LHCN-M2 (cell line): ENCODE data around the gene CMTM1. TPM values are rescaled to one million over a fixed set of nuclear protein-coding genes. Genes with fewer than 3 reads are reported as not detected.
A peak's percentile ranks its signal among the peaks of the same experiment; 100 is the strongest.
"Not testable (repeated sequence)": the region's sequence is repeated elsewhere in the genome, so short reads cannot be mapped to it uniquely, and the experiment has no call there.

Source experiments
- DNase-seq: peaks from one replicate; pipeline ENCODE4 v3.0.0-alpha.2; 2012; ENCODE audit warnings: low read depth
- total RNA-seq: library from RNA; depleted of rRNA; stranded (reverse); fragments of >200 nt; gene quantifications from 2 replicates; pipeline ENCODE4 v1.2.3, GENCODE V29; 2014

The CMTM1 gene
- total RNA-seq, 1 experiment from 2014 or later: 3.7 TPM

DNA sequence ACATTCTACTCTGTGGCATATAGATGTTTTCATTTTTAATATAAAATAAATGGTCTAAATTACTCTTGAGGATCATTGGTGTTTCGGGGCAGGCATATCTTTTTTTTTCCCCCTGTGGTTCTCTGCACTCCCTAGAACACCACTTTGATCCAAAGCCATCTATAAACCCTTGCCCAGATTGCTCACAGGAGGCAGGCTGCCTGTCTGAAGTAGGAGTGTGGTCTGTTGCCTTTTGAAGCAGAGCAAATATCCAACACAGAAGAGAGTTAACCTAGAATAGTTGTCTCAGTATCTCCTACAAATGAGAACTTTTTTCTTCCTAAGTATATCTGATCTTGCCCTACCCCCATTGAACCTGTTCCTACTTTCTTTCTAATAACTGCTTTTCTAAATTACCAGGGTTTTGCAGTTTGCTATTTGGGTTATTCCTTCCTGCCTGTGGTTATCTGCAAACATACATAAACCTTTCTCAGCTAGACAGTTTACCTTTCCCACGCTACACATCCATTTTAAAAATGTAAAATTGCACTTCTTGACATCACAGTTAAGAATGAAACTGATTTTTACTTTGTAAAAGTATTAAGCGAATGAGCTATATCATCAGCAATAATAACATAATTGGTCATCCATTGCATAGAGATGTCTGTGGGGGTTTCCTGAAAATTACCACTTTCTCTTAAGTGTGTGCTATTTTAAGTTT is 4.7 kb upstream of the CMTM1 start:
- DNase-seq: no peak

DNA sequence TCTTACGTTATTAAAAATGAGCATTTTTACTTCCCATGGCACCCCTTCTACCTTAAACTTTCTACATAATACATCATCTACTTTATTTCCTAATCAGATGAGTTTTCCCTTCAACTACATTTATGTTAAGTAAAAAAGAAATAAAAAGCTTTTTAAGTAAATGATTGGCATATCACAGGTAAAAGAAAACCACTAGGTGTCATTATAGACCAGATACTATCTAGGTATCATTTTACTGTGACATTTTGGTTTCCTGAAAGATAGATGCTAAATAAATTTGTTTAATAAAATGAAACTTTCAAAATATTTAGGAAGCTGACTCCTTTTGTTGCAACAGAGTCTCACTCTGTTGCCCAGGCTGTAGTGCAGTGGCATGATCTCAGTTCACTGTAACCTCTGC is 3.8 kb upstream of the CMTM1 start:
- DNase-seq: no peak

DNA sequence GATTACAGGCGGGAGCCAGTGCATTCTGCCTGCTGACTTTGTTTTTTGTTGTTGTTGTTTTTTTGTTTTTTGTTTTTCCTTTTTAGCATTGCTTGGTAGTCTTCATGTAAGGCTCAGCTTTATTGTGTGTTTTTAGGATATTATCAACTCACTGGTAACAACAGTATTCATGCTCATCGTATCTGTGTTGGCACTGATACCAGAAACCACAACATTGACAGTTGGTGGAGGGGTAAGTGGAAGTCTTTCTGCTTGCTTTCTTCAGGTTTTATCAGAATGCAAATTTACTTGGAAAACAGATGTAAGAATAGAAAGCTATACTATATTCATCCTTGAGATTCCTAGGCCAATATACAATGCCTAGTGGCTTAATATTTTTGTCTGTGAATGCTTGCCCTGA is 3.3 kb upstream of the CMTM1 start:
- no peak for DNase-seq

DNA sequence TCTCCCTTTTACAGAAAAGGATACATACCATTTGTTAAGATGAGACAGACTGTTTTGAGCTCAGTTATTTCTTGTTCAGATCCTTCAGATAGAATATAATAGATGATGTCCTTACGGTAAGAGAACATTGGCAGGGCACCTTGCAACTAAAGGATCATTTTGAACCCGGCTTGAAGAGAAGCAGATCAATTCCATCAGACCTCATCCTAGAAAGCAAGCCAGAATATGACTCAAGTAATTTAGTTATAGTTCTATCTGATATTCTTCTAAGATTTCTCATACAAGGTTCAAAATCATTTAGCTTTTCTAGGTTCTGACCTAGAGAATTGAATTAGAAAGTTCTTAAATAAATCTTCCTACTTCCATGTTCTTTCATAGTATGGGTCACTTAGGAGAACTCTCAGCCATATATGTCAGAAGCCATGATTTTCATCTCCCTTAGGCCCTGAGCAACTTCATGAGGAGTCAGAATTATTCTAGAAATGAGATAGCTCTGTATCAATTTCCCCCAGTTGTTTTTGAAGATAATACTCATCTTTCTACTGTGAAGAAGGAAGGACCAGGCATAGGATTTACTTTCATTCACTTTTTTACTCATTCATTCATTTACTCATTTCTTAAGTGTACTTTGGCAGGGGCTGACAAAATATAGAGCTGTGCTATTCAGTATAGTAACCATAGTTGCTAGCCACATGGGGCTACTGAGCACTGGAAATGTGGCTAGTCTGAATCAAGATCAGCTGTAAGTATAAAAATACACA is 2.5 kb upstream of the CMTM1 start:
- DNase-seq: no peak

DNA sequence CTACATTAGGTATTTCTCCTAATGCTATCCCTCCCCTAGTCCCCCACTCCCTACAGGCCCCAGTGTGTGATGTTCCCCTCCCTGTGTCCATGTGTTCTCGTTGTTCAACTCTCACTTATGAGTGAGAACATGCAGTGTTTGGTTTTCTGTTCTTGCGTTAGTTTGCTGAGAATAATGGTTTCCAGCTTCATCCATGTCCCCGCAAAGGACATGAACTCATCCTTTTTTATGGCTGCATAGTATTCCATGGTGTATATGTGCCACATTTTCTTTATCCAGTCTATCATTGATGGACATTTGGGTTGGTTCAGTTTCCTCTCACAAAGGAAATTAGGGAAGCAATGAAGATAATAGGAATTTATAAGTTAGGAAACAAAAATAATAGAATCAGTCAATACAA is 1.0 kb downstream of the CMTM1 start:
- DNase-seq: not testable (repeated sequence)

DNA sequence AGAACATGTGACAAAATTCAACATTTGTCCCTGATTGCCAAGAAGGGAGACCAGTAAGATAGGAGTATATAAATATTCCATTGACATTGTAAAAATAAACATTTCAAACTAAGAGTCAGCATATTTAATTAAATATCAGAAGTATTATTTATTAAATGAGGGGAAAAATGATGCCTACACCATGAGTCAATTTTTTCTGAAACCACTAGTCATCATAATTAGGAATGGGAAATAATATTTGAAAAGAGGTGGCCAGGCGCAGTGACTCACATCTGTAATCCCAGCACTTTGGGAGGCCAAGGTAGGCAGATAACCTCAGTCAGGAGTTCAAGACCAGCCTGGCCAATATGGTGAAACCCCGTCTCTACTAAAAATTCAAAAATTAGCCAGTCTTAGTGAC is 2.1 kb downstream of the CMTM1 start:
- no peak for DNase-seq

DNA sequence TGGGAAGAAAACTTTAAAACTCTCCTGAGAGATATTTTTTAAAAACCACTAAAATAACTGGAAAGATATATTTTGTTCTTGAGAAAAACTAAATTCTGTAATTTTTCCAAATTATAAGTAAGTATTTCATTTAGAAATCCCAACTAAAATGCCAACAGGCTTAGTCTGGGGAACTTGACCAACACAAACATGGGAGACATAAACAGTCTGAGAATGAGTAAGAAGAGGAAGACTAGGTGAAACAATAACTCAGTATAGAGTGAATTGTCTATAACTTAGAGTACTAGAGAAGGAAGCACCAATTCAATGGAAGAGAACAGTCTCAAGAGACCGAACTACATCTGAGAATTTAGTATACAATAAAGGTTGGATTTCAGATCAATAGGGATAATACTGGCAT is 2.9 kb downstream of the CMTM1 start:
- DNase-seq: peak; percentile 31

DNA sequence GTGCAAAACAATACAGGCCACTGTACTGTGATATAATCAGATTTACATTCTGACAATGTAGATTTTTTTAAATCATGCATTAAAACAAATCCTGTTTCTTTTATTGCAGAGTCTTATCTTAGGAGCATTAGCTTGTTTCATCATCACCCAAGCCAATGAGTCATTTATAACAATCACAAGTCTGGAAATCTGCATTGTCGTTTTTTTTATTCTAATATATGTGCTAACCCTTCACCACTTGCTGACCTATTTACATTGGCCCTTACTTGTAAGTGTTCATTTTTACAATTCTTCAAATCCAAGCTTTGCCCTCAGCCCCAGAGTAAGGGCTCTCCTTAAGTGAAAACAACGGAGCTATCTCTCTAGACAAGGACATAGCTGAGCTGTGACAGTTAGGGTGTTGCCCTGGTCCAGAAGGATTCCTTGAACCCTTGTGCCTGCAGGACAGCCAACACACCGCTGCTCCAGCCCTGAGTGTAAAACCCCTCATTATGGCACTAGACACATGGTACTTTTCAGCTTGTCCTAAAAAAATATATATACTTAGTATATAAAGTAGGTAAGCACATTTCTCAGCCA is 3.7 kb downstream of the CMTM1 start:
- DNase-seq: peak; percentile 44

DNA sequence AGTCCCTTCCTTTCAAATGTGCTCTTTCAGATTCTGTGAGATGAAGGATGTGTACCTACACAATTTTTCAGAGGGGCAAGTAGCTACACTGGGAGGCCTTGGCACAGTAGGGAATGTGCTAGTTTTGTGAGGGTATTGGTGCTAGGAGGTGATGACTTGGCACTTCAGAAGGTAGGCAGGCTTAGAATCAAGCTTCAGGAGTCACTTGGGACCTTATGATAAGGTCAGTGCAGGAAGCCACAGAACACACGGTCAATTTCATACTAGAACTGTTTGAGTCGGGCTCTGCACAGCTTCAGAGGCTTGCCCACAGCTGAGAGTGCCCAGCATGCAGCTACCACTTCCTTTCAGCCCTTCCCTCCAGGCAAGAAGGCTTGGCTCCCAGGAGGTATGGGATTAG is 6.1 kb downstream of the CMTM1 start:
- no peak for DNase-seq

DNA sequence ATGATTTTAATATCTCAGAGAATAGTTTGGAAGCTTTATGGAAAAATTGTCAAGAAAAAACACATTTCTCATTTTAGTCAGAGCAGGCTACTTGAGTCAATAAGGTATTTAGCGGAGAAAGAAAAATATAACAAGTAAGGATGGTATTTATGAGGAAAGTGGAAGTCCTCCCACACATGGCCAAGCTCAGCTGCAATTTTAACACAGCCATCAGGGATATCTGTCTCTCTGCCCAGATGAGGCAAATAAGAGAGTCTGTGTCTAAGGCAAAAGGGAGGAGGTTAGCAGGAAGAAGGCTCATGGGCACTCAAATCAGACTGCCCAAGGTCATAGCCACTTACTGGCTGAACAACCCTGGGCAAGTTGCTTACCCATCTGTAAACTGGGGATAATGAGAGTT is 7.8 kb downstream of the CMTM1 start:
- no peak for DNase-seq

DNA sequence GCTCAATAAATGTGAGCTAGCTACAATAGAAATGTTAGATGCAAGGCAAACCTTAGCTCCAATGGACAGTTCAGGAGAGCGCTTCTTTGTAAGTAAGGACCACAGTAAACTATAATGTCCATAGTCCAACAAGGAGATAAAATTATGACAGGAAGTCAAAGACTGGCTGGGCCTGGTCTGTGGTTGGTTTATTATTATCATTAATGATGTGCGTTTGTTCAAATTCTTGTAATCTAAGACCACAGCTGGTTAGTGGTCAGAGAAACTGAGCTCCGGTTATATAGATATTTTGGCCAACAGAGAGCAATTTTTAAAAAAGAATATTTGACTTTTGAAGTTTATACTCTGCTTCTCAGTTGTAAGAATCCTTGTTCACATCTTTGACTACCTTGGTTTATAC is 8.3 kb downstream of the CMTM1 start:
- DNase-seq: no peak

DNA sequence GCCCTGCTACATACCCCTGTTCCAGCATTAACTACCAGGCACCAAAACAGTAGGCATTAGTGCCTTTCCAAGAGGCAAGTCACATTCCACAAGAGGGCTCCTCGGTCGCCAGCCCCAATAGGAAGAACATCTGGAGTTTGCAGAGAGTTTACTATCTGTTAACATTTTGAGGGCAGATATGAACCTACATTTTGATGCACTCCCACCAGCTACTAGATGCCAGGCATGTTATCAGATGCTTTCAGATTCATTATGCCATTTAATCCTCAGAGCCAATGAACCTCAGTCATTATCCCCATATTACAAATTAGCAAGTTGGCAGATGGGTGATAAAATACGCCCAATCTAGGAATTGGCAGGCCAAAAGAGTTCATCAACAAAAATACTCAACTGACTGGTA is 8.8 kb downstream of the CMTM1 start:
- no peak for DNase-seq

DNA sequence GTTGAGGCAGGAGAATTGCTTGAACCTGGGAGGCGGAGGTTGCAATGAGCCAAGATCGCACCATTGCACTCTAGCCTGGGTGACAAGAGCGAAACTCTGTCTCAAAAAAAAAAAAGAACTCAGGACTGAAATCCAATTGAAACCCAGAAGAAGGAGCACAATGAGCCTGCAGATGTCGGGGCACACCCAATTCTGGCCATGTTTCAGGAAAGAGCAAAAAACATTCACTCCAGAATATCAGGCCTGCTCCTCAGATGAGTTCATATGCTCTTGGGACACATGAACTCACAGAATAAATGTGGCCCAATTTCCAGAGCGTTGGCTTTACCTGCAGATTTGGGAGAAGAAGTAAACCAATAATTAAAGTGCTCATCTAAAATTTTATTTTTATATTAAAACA is 10.1 kb downstream of the CMTM1 start:
- DNase-seq: no peak

DNA sequence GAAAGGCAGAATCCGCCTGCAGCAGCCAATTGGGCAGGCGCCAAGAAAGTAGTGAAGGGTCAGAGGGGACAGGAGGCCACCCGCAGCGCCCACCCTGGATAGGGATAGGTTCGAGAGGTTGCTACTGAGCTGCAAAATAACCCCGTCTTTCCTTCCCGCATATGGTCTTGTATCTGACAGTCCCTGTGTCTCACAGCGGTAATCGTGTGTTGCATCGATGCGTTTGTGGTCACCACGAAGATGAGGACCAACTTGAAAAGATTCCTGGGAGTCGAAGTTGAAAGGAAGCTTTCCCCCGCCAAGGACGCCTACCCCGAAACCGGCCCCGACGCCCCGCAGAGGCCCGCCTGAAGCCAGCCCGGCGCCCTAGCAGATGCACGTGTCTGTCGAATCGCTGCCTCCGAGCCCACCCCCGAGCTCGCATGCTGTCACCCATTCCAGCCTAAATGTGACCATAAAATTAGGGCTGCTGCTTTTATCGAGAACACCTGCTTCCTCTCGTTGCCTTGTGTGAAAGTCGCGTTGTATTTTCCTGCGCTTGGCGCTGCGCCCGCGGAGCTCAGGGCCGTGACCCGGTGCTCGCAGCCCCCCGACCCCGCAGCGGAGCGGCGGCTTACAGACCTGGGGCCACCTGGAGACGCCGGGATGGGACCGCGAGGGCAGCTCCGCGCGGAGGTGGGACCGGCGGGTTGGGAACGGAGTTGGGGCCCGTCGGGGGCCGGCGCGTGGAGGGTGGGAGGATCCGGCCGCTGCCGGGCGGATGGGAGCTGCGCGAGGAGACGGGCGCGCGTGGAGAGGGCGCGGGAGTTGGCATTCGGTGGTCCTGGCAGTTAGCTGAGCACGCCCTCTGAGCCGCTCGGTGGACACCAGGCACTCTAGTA is 12.7 kb downstream of the CMTM1 start, which contains the start of gene CMTM2:
TSS of gene CMTM2 (plus strand) at position 813 of the 881 bp plus-strand sequence. CDS start 145 bp downstream, outside the sequence.
- no peak for DNase-seq

DNA sequence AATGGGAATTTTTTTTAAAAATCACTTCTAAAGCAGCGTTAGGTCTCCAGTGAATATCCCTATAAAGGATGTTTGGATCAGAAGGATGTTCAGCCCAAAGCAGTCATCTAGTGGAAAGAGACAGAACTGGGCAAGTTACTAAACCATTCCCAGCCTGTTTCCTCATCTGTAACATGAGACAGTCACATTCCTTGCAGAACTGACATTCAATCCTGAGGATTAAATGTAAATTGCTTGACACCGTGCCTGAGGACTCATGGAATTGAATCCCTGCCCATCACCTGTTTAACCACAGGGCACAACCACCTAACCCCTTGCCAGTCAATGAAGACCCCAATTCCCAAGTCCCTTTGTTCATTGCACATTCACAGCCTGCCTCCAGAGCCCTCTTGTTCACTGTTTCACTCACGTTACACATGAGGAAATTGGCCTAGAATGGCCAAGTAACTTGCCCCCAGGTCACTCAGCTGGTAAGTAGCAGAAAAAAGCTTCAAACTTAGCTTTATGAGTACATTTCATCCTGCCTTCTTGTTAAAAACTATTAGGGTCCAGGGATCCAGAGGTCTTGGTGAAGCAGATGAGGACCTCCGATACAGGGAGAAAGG is 14.5 kb downstream of the CMTM1 start:
- DNase-seq: peak; percentile 94

DNA sequence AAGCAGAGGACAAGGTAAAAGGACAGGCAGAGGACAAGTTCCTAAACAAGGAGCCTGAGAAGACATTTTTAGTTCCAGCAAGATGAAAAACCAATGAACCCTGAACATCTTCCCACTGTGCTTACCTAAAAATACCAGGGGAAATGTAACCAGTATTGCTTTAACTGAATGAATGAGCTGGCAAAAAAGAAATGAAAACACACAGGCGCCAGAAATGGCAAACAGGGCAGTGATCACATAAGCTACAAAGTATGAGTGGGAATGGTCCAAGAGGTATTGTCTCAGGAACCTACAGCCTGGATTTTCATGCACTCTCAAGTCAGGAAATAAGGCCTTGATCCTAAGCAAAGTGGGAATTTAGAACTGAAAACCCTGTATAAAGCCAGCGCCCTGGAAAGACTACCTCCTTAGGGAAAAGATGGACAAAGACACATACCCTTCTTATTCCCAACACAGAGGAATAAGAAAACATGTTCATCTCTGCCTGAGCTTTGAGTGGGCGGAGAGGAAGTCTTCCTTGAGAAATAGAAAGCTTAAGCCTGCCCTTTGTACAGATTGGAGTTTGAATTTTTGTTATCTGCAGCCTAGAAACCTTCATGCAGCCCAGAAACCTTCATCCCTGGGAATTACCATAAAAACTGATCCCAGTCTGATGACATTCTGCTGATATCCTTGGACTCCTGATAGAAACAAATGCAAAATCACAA is 15.2 kb downstream of the CMTM1 start:
- peak; percentile 42 for DNase-seq

DNA sequence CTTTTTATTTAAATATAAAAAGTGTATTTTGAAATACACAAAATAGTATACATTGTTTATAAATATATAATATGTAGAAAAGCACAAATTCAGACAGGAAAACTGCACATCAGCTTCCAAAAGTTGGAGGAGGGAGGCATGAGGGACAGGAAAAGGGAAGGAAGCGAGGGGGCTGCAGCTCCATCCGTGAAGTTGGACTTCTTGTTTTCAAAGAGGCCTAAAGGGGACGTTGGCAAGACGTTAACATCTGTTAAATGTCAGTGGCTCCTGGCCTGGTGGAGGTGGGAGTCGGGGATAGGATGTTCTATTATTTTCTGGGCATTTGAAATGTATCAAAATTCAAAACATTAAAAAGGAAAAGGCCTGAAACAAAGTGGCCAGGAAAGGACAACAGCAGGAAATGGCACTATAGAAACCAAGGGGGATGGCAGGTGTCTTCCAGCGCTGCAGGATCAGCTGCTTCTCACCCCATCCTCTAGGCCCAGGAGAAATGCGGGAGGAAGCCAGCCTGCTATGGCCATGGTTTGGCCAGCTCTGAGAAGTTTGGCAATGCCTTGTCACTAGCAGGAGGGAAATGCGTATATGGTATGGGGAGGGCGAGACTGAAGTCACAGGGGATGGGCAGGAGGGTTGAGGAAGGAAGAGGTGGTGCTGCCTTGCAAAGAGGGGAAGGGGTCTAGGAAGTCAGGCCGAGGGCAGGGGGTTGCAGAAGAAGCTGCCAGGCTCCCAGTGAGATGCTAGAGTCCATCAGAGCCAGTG is 19.4 kb downstream of the CMTM1 start:
- no peak for DNase-seq

DNA sequence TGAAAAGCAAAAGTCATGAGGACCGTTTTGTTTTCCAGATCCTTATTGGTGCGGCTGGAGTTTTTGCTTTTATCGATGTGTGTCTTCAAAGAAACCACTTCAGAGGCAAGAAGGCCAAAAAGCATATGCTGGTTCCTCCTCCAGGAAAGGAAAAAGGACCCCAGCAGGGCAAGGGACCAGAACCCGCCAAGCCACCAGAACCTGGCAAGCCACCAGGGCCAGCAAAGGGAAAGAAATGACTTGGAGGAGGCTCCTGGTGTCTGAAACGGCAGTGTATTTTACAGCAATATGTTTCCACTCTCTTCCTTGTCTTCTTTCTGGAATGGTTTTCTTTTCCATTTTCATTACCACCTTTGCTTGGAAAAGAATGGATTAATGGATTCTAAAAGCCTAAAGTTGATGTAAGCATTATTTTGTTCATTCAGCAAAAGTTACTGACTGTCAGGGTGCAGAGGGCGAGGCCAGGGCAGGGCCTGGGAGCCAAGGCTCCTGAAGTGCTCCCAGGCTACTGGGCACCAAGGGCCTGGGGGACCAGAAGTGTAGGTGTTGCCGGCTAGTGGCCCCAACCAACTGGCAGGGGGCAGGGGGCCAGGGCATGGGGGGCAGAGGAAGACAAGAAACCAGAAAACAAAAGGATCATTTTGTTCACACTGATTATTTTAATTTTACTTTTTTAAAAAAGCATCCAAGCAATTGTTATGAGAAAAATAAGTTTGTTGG is 21.8 kb downstream of the CMTM1 start:
- DNase-seq: no peak

DNA sequence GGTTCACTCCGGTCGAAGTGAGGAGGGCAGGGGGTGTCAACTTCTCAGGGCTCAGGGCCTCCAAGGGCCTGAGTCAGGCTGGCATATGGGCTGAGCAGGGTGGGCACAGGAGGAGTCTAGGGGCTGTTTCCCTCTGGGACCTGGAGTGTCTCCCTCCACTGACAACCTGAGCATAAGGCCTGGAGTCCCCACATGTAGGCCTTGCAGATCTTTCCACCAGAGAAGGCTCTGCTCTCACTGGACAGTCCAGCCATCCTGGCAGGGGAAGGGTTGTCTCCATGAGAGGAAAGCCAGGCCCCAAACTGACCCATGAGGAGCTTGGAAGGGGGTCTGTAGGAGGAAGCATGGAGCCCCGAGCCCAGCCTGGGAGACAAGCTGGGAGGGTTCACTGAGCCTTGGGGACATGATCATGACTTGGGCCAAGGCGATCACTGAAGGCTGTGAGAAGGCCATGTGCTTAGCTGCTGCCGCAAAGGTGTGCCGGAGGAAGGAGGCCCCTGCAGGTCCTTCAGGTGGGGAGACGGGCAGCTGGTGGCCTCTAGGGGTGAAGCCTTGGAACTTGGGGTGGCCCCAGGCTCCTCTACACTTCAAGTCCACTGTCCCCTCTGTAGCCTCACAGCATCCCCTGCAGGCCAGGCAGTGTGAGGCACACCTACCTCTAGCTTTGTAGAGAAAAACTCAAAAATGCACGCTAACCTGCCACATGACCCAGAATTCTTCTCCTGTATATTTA is 22.9 kb downstream of the CMTM1 start:
- DNase-seq: peak; percentile 50
